ENCODE results near the gene MAP2K6.

Gene MAP2K6

GRCh38 chr17:69414408-69415274 is at the start of gene MAP2K6:
MAP2K6 (plus strand) TSS chr17:69414697; CDS start chr17:69414985, 288 bp downstream.
- peak; percentile 18 to 50 for DNase-seq

GRCh38 chr17:69367298-69367697 is 47.2 kb upstream of the MAP2K6 start:
- no peak for DNase-seq

- DNase-seq, result no peak
These were observed 41.4 kb upstream of the MAP2K6 start for GRCh38 chr17:69373069-69373468.

GRCh38 chr17:69375229-69375628 is 39.3 kb upstream of the MAP2K6 start:
- no peak for DNase-seq

- no peak for DNase-seq
These were observed 25.6 kb upstream of the MAP2K6 start for GRCh38 chr17:69388822-69389442.

- DNase-seq, result no peak
These were observed 23.5 kb upstream of the MAP2K6 start for GRCh38 chr17:69390795-69391501.

GRCh38 chr17:69401251-69401650 is 13.2 kb upstream of the MAP2K6 start:
- no peak for DNase-seq

- no peak for DNase-seq
These were observed 12.4 kb upstream of the MAP2K6 start for GRCh38 chr17:69402052-69402451.

GRCh38 chr17:69404399-69404798 is 10.1 kb upstream of the MAP2K6 start:
- DNase-seq, result no peak

- DNase-seq, result no peak
These were observed 9.4 kb upstream of the MAP2K6 start for GRCh38 chr17:69405096-69405495.

- DNase-seq, result no peak
These were observed 7.6 kb upstream of the MAP2K6 start for GRCh38 chr17:69406941-69407340.

GRCh38 chr17:69407759-69408158 is 6.7 kb upstream of the MAP2K6 start:
- DNase-seq, result no peak

GRCh38 chr17:69410671-69411070 is 3.8 kb upstream of the MAP2K6 start:
- no peak for DNase-seq

- no peak for DNase-seq
These were observed 2.7 kb upstream of the MAP2K6 start for GRCh38 chr17:69411766-69412165.

- DNase-seq, result no peak
These were observed 2.2 kb upstream of the MAP2K6 start for GRCh38 chr17:69412251-69412671.

GRCh38 chr17:69415431-69415830 is 934 bp downstream of the MAP2K6 start:
- no peak for DNase-seq

GRCh38 chr17:69417545-69418483 is 3.3 kb downstream of the MAP2K6 start:
- no peak for DNase-seq

- DNase-seq, result no peak
These were observed 4.0 kb downstream of the MAP2K6 start for GRCh38 chr17:69418535-69418934.

- no peak for DNase-seq
These were observed 9.0 kb downstream of the MAP2K6 start for GRCh38 chr17:69423450-69423849.

GRCh38 chr17:69424287-69425041 is 10.0 kb downstream of the MAP2K6 start:
- DNase-seq, result no peak

GRCh38 chr17:69425978-69426377 is 11.5 kb downstream of the MAP2K6 start:
- no peak for DNase-seq

Data from NCI-H1930 (cell line).